HL-60 (cell line): ENCODE results near the gene ITIH1.

Experiments
- CTCF ChIP-seq: IDR thresholded peaks from one replicate; pipeline ENCODE4 v1.5.1; 2011; ENCODE audit warnings: low read length, control low read depth, inconsistent platforms; ENCODE audit not compliant: insufficient read depth
- GABPA ChIP-seq: IDR thresholded peaks from 2 replicates; pipeline ENCODE4 v1.6.1; 2012; ENCODE audit warnings: low read depth
- POLR2AphosphoS5 ChIP-seq: IDR thresholded peaks from 2 replicates; pipeline ENCODE4 v1.6.1; 2012; ENCODE audit warnings: low read depth
- REST ChIP-seq: IDR thresholded peaks from 2 replicates; pipeline ENCODE4 v1.6.1; 2012; ENCODE audit warnings: low read depth; ENCODE audit not compliant: insufficient replicate concordance

GRCh38 chr3:52789746-52790040, 12.3 kb downstream of the ITIH1 start:
- TF ChIP-seq CTCF = no peak
- TF ChIP-seq POLR2AphosphoS5 = no peak
- TF ChIP-seq GABPA = no peak
- TF ChIP-seq REST = no peak
